ENCODE results near the gene AK4. TPM values are rescaled to one million over a fixed set of nuclear protein-coding genes. Genes with fewer than 3 reads are reported as not detected.

Gene AK4
- total RNA-seq, 1 donor from 2014 or later: 39.7 TPM

DNA sequence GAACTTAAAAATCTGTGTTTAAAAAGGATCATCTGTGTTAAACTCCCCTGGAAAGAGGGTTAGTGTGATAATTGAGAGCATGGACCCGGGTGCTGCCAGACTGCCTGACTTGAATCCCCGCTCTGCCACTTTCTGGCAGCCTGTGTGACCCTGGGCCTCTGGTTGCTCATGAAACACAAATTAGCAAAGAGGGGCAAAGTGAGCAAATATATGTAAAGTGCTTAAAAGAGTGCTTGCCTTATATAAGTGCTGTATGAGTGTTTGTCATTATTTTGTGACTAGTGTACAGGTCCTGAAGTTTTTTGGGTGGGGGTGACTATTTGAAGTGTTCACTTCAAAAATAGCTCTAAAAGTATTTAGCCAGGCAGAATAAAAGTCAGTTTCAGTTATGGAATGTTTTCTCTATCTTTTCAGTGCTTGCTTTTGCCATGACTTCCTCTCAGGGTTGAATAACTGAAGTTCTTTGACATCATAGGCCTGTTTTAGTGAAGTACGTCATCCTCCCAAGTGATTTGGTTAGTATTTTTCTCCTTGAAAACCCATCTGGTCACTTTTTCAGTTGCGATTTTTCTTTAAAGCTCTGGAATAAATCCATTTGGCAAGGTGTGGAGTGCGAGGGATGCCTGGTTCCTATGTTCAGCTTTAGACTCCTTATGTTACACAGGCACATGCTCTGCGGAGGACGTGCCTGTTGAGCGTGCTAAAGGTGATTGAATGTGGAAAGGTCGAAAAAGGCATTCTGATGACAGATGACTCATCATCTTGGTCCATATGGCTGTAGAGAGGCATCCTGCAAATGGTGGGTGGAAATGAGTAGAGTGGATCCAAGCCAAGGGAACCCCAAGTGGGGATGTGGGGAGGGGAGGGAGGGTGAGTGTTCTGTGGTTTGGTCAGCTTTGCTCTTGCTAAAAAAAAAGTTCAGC lies 47.8 kb downstream of the AK4 start:
- Mint-ChIP-seq H3K27me3 (ENCODE audit: unreplicated experiment) (no peaks in the 10 kb centered on the region), H3K4me3 (ENCODE audit: unreplicated experiment) (no peak overlapping the region), H3K4me1 (ENCODE audit: unreplicated experiment) (no peaks in the 10 kb centered on the region), H3K36me3 (ENCODE audit: low read depth, unreplicated experiment) (peaks cover 7% of the 10 kb centered on the region), H3K27ac (ENCODE audit: unreplicated experiment) (no peak overlapping the region), H3K9me3 (ENCODE audit: unreplicated experiment) (no peaks in the 10 kb centered on the region)
- DNase-seq (ENCODE audit: low spot score): no peak
- TF ChIP-seq, protein P1, sequence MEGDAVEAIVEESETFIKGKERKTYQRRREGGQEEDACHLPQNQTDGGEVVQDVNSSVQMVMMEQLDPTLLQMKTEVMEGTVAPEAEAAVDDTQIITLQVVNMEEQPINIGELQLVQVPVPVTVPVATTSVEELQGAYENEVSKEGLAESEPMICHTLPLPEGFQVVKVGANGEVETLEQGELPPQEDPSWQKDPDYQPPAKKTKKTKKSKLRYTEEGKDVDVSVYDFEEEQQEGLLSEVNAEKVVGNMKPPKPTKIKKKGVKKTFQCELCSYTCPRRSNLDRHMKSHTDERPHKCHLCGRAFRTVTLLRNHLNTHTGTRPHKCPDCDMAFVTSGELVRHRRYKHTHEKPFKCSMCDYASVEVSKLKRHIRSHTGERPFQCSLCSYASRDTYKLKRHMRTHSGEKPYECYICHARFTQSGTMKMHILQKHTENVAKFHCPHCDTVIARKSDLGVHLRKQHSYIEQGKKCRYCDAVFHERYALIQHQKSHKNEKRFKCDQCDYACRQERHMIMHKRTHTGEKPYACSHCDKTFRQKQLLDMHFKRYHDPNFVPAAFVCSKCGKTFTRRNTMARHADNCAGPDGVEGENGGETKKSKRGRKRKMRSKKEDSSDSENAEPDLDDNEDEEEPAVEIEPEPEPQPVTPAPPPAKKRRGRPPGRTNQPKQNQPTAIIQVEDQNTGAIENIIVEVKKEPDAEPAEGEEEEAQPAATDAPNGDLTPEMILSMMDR (IDR thresholded peaks at IDR 0.05; ENCODE audit: unreplicated experiment): no peak

DNA sequence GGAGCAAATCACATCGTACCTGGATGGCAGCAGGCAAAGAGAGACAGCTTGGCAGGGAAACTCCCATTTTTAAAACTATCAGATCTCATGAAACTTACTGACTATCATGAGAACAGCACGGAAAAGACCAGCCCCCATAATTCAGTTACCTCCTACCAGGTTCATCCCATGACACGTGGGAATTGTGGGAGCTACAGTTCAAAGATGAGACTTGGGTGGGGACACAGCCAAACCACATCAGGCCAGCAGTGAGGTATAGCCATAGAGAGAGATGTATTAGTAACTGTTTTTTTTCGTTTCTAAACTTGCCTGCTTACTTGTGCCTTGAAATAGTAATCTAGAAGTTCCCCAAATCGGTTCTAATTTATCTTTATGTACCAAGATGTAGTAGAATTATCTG lies 48.9 kb downstream of the AK4 start:
- TF ChIP-seq, protein P1 (IDR thresholded peaks at IDR 0.05; ENCODE audit: unreplicated experiment): no peak
- H3K4me3 Mint-ChIP-seq (ENCODE audit: unreplicated experiment): no peak overlapping the region
- no peaks in the 10 kb centered on the region for H3K27me3 Mint-ChIP-seq (ENCODE audit: unreplicated experiment)
- DNase-seq (ENCODE audit: low spot score): no peak
- H3K36me3 Mint-ChIP-seq (ENCODE audit: low read depth, unreplicated experiment): no peaks in the 10 kb centered on the region
- H3K4me1 Mint-ChIP-seq (ENCODE audit: unreplicated experiment): no peaks in the 10 kb centered on the region
- H3K27ac Mint-ChIP-seq (ENCODE audit: unreplicated experiment): no peak overlapping the region
- no peaks in the 10 kb centered on the region for H3K9me3 Mint-ChIP-seq (ENCODE audit: unreplicated experiment)

DNA sequence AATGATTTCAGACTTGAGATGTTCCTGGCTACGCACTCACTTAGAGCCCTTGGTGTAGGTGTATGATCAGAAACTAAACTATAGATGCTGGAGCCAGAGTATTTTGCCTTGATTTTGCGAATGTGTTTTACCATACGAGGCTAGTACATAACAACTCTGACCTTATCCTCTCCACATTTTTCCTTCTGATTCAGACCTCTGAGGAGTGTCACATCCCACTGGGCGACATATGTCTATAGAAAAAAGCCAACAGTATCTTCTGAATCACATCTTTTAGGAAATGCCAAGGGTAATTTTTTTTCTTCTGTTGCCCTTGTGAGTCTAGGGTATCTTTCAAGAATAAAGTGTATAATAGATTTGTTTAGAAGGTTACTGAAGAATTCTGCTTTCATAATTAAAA lies 49.6 kb downstream of the AK4 start:
- H3K9me3 Mint-ChIP-seq (ENCODE audit: unreplicated experiment): no peaks in the 10 kb centered on the region
- H3K4me1 Mint-ChIP-seq (ENCODE audit: unreplicated experiment): no peaks in the 10 kb centered on the region
- H3K4me3 Mint-ChIP-seq (ENCODE audit: unreplicated experiment): no peak overlapping the region
- no peaks in the 10 kb centered on the region for H3K36me3 Mint-ChIP-seq (ENCODE audit: low read depth, unreplicated experiment)
- TF ChIP-seq, protein P1 (IDR thresholded peaks at IDR 0.05; ENCODE audit: unreplicated experiment): no peak
- H3K27ac Mint-ChIP-seq (ENCODE audit: unreplicated experiment): no peak overlapping the region
- no peak for DNase-seq (ENCODE audit: low spot score)
- H3K27me3 Mint-ChIP-seq (ENCODE audit: unreplicated experiment): no peaks in the 10 kb centered on the region

DNA sequence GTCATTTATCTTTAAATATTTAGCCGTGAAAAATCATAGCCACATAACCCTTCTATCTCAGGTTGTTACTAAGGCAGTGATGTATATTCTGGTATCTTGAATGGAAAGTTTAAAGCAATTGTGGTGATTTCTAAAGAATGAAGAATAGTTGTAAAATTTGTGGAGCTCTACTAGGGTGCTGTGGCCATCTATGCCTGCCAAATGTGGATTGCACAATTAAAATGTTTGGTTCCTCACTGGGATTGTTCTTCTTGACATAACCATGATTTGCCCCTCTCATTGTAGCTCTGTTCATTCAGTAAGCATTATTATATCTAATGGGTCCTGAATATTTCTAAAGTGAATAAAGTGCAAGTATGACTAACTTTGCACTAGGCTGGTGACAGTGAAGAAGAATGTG lies 50.1 kb downstream of the AK4 start:
- TF ChIP-seq, protein P1 (IDR thresholded peaks at IDR 0.05; ENCODE audit: unreplicated experiment): no peak
- Mint-ChIP-seq H3K4me1 (ENCODE audit: unreplicated experiment) (no peaks in the 10 kb centered on the region), H3K27me3 (ENCODE audit: unreplicated experiment) (no peaks in the 10 kb centered on the region), H3K4me3 (ENCODE audit: unreplicated experiment) (no peak overlapping the region), H3K36me3 (ENCODE audit: low read depth, unreplicated experiment) (no peaks in the 10 kb centered on the region), H3K9me3 (ENCODE audit: unreplicated experiment) (no peaks in the 10 kb centered on the region), H3K27ac (ENCODE audit: unreplicated experiment) (no peak overlapping the region)
- DNase-seq (ENCODE audit: low spot score): no peak

DNA sequence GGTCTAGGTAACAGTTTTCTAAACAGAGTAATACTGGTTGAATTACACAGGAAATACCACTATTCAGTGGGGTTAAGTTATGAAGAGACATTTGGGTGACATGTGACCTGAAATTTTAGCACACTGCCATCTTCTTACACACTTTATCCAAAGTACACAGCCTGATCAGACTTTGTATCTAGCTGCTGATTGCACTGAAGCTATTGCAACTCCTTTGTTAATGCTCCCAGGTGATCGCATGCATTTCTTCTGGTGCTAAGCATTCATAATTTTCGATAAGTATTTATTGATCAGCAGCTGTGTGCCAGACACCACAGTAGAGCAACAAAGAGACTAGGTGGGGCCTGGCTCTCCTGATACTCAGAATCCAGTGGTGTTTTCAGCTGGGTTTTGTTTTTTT lies 52.4 kb downstream of the AK4 start:
- H3K27ac Mint-ChIP-seq (ENCODE audit: unreplicated experiment): no peak overlapping the region
- H3K27me3 Mint-ChIP-seq (ENCODE audit: unreplicated experiment): no peaks in the 10 kb centered on the region
- no peaks in the 10 kb centered on the region for H3K4me1 Mint-ChIP-seq (ENCODE audit: unreplicated experiment)
- TF ChIP-seq, protein P1 (IDR thresholded peaks at IDR 0.05; ENCODE audit: unreplicated experiment): no peak
- H3K9me3 Mint-ChIP-seq (ENCODE audit: unreplicated experiment): no peaks in the 10 kb centered on the region
- DNase-seq (ENCODE audit: low spot score): no peak
- no peaks in the 10 kb centered on the region for H3K36me3 Mint-ChIP-seq (ENCODE audit: low read depth, unreplicated experiment)
- H3K4me3 Mint-ChIP-seq (ENCODE audit: unreplicated experiment): no peak overlapping the region

All from endothelial cell (in vitro differentiated cells).